ELR (cell line): ENCODE results near the gene ANO1.

Experiments
- DNase-seq: peaks from one replicate; pipeline ENCODE4 v3.0.0-alpha.2; 2015; ENCODE audit warnings: low read depth

The ANO1 gene

GRCh38 chr11:70072861-70073755 is 5.0 kb upstream of the ANO1 start:
- no peak for DNase-seq

- DNase-seq: peak; percentile 37
These were observed 4.2 kb upstream of the ANO1 start for GRCh38 chr11:70073871-70074371.

GRCh38 chr11:70074746-70075145 is 3.4 kb upstream of the ANO1 start:
- no peak for DNase-seq

- DNase-seq: no peak
These were observed 2.3 kb upstream of the ANO1 start for GRCh38 chr11:70075836-70076235.

- no peak for DNase-seq
These were observed 1.6 kb upstream of the ANO1 start for GRCh38 chr11:70076461-70076931.

- no peak for DNase-seq
These were observed 564 bp upstream of the ANO1 start for GRCh38 chr11:70077411-70078094.

GRCh38 chr11:70078781-70079616 is 882 bp downstream of the ANO1 start:
- DNase-seq: no peak

- no peak for DNase-seq
These were observed 1.6 kb downstream of the ANO1 start for GRCh38 chr11:70079691-70080090.

GRCh38 chr11:70080763-70081162 is 2.6 kb downstream of the ANO1 start:
- DNase-seq: no peak

- DNase-seq: peak; percentile 12
These were observed 4.7 kb downstream of the ANO1 start for GRCh38 chr11:70082829-70083228.

- no peak for DNase-seq
These were observed 6.2 kb downstream of the ANO1 start for GRCh38 chr11:70084046-70084984.

- DNase-seq: no peak
These were observed 8.0 kb downstream of the ANO1 start for GRCh38 chr11:70085815-70086769.

GRCh38 chr11:70087446-70088167 is 9.5 kb downstream of the ANO1 start:
- no peak for DNase-seq

GRCh38 chr11:70088735-70089250 is 10.7 kb downstream of the ANO1 start:
- DNase-seq: no peak

GRCh38 chr11:70089631-70090030 is 11.5 kb downstream of the ANO1 start:
- DNase-seq: no peak

- DNase-seq: no peak
These were observed 12.9 kb downstream of the ANO1 start for GRCh38 chr11:70090961-70091381.

- DNase-seq: no peak
These were observed 13.5 kb downstream of the ANO1 start for GRCh38 chr11:70091638-70092037.

GRCh38 chr11:70092959-70093715 is 15.0 kb downstream of the ANO1 start:
- DNase-seq: no peak
